Stimulated activated CD4-positive, alpha-beta T cell treated with anti-CD3 and anti-CD28 coated beads, TNF-alpha, amount 100 ng/mL, for 24 hours (primary cell): ENCODE results near the gene PUM2.

Experiments
- DNase-seq, 3 experiments: peaks; one replicate each; pipeline ENCODE4 v3.0.0-alpha.2; 2020; ENCODE audit warnings: low read depth in 3 of 3

The PUM2 gene

GRCh38 chr2:20199633-20200270, 150.9 kb downstream of the PUM2 start:
- no peak for DNase-seq

GRCh38 chr2:20198796-20199632, 151.6 kb downstream of the PUM2 start:
- no peak for DNase-seq
